DMS53 treated with DMSO at 0.1 percent for 48 hours (cell line): ENCODE results near the gene TUBA8.
A peak's percentile ranks its signal among the peaks of the same experiment; 100 is the strongest.

ENCODE experiments used
- DNase-seq: peaks from one replicate; lab custom pipeline; 2025; ENCODE audit not compliant: unreplicated experiment; lab: John Stamatoyannopoulos, UW

The TUBA8 gene

GRCh38 chr22:18077087-18077638 lies 33.4 kb upstream of the TUBA8 start:
- no peak for DNase-seq

GRCh38 chr22:18077639-18078328 lies 32.8 kb upstream of the TUBA8 start, which contains the start of gene PEX26:
Gene PEX26 (plus strand): TSS chr22:18077990. CDS start chr22:18078377, 387 bp downstream.
- DNase-seq: peak; percentile 85

- peak; percentile 9 for DNase-seq
Observed at GRCh38 chr22:18078329-18079041, 32.1 kb upstream of the TUBA8 start.

GRCh38 chr22:18079706-18080233 lies 30.8 kb upstream of the TUBA8 start:
- DNase-seq: no peak

GRCh38 chr22:18081416-18081815 lies 29.2 kb upstream of the TUBA8 start:
- DNase-seq: no peak

GRCh38 chr22:18082467-18082866 lies 28.1 kb upstream of the TUBA8 start:
- DNase-seq: no peak

GRCh38 chr22:18083406-18083805 lies 27.2 kb upstream of the TUBA8 start:
- no peak for DNase-seq

- no peak for DNase-seq
Observed at GRCh38 chr22:18085188-18085587, 25.4 kb upstream of the TUBA8 start.

- no peak for DNase-seq
Observed at GRCh38 chr22:18087350-18087855, 23.2 kb upstream of the TUBA8 start.

GRCh38 chr22:18088825-18089568 lies 21.6 kb upstream of the TUBA8 start:
- no peak for DNase-seq

GRCh38 chr22:18090286-18090685 lies 20.3 kb upstream of the TUBA8 start:
- no peak for DNase-seq

GRCh38 chr22:18091478-18091877 lies 19.1 kb upstream of the TUBA8 start:
- no peak for DNase-seq

GRCh38 chr22:18091916-18092526 lies 18.6 kb upstream of the TUBA8 start:
- DNase-seq: no peak

- DNase-seq: no peak
Observed at GRCh38 chr22:18093661-18094060, 16.9 kb upstream of the TUBA8 start.

GRCh38 chr22:18095101-18095805 lies 15.4 kb upstream of the TUBA8 start:
- no peak for DNase-seq

GRCh38 chr22:18096823-18097222 lies 13.8 kb upstream of the TUBA8 start:
- no peak for DNase-seq

- no peak for DNase-seq
Observed at GRCh38 chr22:18100781-18101180, 9.8 kb upstream of the TUBA8 start.

- DNase-seq: no peak
Observed at GRCh38 chr22:18101536-18101935, 9.1 kb upstream of the TUBA8 start.

- DNase-seq: no peak
Observed at GRCh38 chr22:18103527-18104269, 6.9 kb upstream of the TUBA8 start.
